ENCODE measurements around the gene FOXJ1. TPM values are rescaled to one million over a fixed set of nuclear protein-coding genes. Genes with fewer than 3 reads are reported as not detected.

FOXJ1 gene
- not detected in 2 replicates for total RNA-seq

GRCh38 chr17:76141212-76142038 lies at the start of gene FOXJ1:
FOXJ1 (minus strand) TSS chr17:76141245; CDS start chr17:76140395, 850 bp downstream.

GRCh38 chr17:76103274-76104139 lies 37.5 kb downstream of the FOXJ1 start, which contains the start of gene EXOC7:
EXOC7 (minus strand) TSS chr17:76103787; CDS start chr17:76103692, 95 bp downstream.

Small RNA genes within 50 kb of the gene (small RNA-seq; reads per million reads assigned to genes)
- gene MIR6868, result not detected

Other genes with a start within 250 kb of the FOXJ1 start
- 16.9 and 26.8 TPM in 2 replicates for gene TRIM65, start 244.3 kb downstream of the FOXJ1 start, total RNA-seq
- 37.6 and 43.0 TPM in 2 replicates for gene MRPL38, start 236.4 kb downstream of the FOXJ1 start, total RNA-seq
- gene FBF1, start 200.2 kb downstream of the FOXJ1 start, total RNA-seq, result 7.7 TPM in 2 replicates
- gene ACOX1, start 162.1 kb downstream of the FOXJ1 start, total RNA-seq, result 64.3 and 67.8 TPM in 2 replicates
- gene TEN1, start 162.0 kb downstream of the FOXJ1 start, total RNA-seq, result 11.5 and 14.1 TPM in 2 replicates
- gene CDK3, start 140.4 kb downstream of the FOXJ1 start, total RNA-seq, result 0.40 and 0.86 TPM in 2 replicates
- gene EVPL, start 113.9 kb downstream of the FOXJ1 start, total RNA-seq, result not detected in 2 replicates
- gene SRP68, start 68.7 kb downstream of the FOXJ1 start, total RNA-seq, result 46.4 and 48.1 TPM in 2 replicates
- gene GALR2, start 66.5 kb downstream of the FOXJ1 start, total RNA-seq, result not detected in 2 replicates
- gene ZACN, start 62.1 kb downstream of the FOXJ1 start, total RNA-seq, result 0.07 TPM in 1 of 2 replicates, not detected in the other
- gene EXOC7, start 37.5 kb downstream of the FOXJ1 start, total RNA-seq, result 67.6 and 70.4 TPM in 2 replicates
- gene RNF157, start 99.2 kb upstream of the FOXJ1 start, total RNA-seq, result 0.22 and 0.93 TPM in 2 replicates
- 11.7 and 14.9 TPM in 2 replicates for gene UBALD2, start 124.1 kb upstream of the FOXJ1 start, total RNA-seq
- 2.6 and 2.7 TPM in 2 replicates for gene QRICH2, start 167.0 kb upstream of the FOXJ1 start, total RNA-seq
- gene PRPSAP1, start 212.7 kb upstream of the FOXJ1 start, total RNA-seq, result 81.1 and 81.4 TPM in 2 replicates
- 96.0 and 131 TPM in 2 replicates for gene SPHK1, start 243.4 kb upstream of the FOXJ1 start, total RNA-seq